Pons (tissue), 1 donor: ENCODE data around the gene RAB14.
"Not testable (repeated sequence)": the region's sequence is repeated elsewhere in the genome, so short reads cannot be mapped to it uniquely, and the experiment has no call there.

ENCODE experiments used
- DNase-seq: peaks from one replicate; pipeline ENCODE4 v3.0.0-alpha.2; 2016; ENCODE audit warnings: low spot score

RAB14 gene

DNA sequence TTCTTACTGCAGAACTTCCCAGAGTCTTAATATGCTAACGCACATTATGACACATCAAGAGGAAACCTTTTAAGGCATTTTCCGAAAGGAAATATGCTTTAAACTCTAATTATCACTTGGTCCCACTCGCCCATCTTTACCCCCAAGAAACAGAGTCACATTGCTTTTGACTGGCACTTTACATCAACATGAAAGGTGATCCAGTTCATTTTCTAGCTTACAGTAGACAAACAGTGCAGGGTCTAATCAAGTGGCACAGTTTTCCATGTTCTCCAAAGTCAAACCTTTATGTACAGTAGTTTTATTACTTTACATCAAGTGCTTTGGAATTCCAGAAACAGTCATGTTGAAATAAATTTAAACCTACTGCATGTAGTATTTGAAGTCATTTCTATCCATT is 12.0 kb downstream of the RAB14 start:
- DNase-seq, result no peak

DNA sequence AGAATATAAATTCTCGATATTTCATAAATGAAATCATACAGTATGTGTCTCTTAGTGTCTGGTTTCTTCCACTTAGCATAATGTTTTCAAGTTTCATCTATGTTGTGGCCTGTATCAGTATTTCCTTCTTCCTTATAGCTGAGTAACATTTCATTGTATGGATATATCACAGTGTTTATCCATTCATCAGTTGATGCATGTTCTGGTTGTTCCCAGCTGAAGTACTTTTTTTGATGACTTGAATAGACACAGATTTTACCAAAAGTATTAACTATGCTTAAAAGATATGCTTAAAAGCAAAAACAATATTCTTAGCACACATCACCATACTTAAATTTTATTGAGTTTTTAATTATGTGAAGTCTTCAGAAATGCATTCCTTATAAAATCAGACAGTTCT is 12.7 kb downstream of the RAB14 start:
- DNase-seq, result no peak

DNA sequence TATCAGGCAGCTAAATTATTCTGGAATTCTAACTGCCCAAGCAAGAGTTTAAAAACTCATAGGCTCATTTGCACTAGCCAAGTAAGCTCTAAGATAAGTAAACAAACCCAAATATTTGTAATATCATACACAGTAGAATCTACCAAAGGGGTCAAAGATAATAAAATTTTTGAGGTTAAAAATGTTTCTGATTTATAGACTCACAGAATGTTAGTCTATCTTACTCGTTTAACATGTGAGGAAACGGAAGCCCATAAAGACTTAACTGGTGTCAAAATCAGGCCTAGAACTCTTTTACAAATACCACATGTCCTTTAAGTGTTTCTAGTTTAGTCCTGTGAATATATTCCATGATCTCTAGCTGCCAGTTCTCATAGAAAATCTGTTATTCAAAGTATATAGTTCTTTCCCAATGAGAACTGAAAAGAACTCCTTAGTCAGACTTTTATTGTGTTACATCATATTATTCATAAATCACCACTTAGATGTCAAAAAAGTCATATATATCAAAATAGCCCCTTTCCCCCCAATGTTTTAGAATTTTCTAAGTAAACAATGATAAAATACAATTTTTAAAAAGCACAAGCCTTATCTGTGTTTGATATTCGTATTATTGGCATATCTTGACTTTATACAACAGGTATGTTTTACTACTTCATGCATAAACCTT is 13.9 kb downstream of the RAB14 start:
- no peak for DNase-seq

DNA sequence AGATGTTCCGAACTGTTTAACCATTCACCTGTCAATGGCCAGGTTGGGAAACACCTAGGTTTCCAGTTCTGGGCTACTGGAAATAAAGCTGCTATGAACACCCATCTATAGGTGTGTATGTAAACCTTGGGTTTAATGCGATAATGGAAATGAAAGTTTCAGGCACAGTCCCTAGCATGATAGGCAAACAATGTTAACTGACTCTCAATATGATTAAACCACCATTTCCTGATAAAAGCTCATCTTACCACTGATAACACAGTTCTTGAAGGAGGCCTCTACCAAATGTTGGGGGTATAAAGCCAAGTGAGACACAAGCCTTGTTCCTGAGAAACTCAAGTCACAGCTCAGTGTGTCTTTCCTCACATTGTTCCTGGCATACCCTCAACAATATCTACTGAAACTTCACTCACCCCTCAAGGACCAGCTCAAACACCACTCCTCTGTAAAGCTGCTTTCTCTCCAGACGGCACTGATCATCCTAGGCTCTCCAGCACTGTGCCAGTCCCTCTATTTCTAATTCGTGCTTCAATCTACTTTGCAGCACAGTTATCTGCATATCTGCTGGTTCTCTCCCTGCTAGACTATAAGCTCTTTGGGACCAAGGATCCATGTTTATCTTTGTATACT is 15.8 kb downstream of the RAB14 start:
- no peak for DNase-seq

DNA sequence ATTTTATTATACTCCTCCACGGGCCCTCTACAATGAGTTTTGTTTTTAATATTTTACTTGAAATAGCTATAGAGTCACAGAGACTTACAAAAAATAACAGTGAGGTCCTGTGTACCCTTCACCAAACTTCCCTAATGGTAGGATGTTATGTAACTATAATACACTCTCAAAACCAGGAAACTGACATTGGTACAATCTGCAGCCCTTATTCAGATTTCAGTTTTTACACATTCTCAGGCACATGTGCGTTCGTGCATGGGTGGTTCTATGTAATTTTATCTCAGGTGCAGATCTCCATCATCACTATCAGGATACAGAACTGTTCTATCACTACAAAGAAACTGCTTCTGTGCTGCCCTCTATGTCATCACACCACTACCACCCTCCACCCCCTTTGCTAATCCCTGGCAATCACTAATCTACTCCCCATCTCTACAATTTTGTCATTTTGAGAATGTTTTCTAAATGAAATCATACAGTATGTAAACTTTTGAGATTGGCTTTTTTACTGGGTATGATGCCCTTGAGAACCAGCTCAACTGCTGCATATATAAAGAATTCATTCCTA is 16.4 kb downstream of the RAB14 start:
- DNase-seq, result no peak

DNA sequence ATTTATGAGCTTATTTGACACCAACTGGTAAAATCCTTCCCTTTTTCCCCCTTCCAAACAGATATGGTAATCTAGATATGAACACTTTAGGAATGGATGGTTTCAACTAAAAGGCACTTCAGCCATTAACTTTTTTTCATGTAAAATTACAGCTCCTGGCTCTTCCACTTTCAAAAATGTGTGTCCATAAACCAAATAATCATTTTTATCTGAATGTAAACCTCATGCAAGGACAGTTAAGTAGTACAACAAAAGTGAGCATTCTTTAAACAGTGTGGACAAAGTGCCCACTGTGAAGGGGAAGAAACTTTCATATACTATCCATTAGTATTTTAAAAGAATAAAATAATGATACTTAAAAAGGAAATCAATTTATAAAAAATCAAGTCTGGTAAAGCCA is 17.2 kb downstream of the RAB14 start:
- DNase-seq, result no peak

DNA sequence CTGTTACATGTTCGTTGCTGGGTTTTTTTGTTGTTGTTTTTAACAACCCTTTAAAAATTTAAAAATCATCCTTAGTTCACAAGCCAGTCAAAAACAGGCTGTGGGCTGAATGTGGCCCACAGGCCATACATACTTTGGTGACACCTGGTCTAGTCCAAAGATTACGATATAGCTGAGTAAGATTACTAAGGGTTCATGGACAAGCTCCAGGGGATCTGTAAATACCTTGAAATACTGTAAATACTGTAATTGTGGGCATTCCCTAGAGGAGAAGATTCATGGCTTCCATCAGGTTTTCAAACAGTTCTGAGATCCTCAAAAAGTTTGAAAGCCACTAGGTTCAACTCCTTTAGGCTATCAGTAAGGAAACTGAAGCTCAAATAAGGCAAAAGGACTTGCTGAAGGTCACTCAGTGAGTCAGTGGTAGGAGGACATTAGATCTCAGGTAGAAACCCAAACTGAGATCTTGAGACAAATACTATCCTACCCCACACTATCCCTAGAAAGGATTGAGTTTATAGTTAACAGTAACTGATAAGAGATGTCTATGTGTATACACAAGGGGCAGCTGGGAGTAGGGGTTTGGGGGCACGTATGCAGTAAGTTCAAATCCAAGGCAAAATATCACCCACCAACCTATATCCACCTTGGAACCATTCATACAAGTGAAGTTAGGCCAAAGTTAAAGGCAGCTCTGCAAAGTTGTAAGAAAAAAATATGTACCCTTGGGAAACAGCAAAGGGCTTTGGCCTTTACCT is 17.8 kb downstream of the RAB14 start:
- DNase-seq, result no peak

DNA sequence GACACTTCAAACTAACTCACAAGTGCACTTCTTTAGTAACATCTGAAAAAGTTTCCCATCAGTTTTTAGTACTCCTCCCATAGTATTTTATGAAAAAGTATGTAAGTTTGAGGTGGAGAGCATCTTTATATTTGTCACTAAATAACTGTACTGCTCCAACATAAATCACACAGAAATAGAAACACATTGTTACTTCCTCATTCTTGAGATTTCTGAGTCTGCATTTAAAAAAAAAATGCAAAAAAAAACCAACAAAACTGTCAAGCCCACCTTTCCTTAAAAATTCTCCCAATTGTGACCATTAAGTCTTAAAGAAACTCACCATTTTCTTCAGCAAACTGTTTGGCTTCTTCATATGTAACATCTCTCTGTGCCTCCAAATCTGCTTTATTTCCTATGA is 18.7 kb downstream of the RAB14 start:
- no peak for DNase-seq

DNA sequence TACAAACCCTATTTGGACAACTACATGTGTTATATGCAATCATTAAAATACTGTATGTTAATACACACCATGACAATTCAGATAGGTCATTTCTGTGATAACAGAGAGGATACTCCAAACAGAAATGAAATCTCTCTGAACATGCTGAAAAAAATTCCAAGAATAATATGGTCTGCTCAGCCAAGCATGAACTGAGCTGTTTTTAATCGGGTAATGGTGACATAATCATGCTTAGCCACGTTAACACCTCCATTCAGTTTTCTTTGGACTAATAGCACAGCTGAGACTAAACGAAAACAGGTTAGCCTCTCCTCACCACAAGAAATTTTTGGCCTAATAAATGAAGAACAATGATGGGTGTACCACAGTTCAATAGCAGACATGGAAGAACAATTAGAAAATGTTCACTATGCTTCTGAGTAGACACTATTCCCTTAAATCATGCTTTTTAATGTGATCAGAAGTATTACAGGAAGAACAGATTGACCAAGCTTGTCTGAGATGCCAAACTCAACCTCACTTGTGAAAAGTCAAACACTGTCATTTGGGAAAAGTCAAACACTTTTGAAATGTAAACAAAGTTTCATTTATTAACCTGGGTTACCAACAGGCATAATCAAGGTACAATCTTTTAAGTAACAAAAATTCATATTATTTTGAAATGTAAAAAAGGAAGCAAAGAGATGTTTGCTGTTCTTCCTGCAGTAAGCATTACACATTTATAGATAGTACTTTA is 19.4 kb downstream of the RAB14 start:
- no peak for DNase-seq

DNA sequence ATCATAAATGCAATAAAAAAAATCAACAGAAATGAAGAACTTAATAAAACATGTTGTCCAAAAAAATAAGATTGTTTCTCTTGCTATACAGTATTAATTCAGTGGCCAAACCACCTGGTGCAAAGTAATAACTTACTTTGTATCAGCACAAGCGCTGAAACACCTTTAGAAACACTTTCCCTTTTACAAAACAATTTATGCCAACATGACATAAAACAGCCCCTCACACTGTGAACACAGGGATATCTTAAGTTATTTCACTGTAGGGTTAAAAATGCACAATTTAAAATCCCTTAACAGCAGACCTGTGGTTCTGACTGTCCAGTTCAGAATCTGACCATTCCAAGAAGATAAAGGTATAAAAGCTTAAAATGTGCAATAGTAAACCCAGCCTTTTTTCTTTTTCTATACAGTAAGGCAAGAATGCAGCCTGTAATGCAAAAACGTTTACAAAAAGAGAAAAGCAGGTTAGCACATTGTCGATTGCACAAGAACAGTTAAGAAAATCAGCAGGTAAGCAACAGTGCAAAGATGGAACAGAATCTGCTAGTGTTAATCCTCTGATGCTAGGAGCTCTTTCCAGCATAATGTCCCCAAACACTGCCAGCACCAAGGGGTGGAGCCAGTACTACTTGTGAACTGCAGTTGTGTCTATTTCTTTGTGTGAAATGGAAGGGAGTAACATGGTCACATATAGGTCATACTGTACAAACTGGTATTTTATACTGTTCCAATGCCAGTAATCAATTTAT is 21.6 kb downstream of the RAB14 start:
- peak; percentile 63 for DNase-seq

DNA sequence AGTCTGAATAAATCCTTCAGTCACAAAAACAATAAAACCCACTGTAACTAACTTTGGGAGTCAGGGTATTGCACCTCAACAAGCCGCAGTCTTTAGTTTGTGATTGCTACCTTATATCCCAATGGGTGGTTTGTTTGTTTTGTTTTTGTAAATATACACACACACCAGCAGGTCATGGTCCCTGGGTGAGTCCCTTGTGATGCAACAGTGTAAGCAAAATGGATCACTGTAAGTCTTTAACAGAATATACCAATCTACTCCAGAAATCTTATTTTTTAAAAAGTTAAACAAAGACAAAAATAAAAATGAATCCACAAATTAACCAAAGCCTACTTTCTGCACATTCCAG is 22.3 kb downstream of the RAB14 start:
- DNase-seq, result not testable (repeated sequence)

DNA sequence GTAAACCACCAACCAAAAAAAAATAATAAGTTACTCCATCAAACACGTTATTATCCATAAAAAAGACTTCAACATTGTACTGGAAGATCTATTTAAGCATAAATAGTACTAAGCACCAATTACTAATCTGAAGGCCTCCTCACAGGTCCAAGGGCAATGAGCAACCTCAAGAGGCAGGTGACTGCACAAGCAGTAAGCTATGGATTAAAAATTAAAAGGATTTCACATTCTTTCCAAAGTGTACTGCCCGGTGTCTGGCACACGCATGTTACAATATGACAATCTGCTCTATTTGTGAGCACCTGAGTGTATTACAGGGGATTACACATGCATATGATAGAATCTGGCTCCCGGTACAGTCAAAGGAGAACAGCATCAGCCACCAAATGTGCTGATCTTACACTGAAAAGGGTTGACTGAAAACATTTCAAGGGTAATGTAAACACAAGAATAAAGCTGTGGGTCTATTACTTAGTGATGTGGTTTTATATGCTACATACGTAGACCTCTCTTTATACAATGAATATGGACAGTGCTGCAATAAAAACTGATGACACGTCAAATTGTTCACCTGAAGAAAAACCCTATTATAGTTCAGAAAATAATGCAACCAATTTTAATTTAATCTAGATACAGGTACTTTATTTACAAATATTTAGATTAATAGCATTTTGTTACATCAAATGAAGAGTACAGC is 22.8 kb downstream of the RAB14 start:
- DNase-seq, result no peak

DNA sequence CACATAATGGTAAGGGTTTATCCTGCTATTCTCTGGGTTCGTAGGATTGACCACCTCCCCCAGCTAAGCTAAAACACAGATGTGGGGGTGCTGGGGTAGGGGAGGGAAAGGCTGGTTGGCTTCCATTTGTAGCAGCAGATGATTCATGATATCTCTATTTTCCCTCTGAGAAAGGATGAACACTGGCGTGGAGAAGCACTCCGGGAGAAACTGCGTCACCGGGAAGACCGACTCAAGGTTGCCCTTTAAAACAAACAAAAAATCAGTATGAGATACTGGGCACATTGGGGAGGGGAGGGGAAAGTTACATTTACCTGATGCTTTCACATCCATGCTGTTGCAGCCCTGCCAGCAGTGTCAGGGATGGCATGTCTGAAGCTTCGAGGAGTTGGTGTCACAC is 28.2 kb downstream of the RAB14 start:
- no peak for DNase-seq

DNA sequence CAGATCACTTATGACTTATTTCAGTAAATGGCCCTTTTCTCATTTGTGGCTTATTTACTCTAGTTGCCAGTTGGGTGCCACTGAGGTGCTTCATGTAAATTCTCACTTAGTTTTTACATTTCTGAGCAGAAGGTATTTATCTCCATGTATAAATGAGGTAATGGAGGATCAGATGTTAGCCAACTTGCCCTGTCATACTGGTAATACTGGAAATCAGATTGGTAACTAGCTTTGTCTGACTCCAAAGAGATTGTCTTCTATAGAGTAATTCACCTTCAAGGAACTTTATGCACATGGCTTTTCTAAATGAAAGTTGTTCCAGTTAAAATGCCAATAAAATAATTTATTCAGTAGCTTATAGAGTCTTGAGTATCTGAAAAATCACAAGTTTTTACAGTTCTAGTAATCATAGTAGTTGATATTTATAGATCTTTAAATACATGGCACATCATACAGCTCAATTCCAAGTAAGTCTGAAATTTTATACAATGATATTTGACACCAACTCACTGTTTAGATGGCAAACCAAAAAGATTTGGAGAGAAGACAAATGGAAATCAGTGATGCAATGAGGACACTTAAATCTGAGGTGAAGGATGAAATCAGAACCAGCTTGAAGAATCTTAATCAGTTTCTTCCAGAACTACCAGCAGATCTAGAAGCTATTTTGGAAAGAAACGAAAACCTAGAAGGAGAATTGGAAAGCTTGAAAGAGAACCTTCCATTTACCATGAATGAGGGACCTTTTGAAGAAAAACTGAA is 28.8 kb downstream of the RAB14 start:
- no peak for DNase-seq

DNA sequence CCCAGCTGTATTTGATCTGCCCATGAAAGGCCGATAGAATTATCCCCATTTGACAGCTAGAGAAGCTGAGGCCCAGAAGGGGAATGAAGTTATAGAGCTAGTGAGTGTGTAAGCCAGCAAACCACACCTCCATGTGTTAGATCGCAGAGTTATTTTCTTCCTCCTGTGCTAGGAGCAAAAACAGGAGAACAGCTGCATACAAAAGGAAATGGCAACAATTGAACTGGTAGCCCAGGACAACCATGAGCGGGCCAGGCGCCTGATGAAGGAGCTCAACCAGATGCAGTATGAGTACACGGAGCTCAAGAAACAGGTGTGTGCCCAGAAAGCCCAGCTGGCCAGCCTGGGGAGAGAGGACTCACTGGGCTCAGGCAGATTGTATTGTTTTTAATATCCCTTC is 30.4 kb downstream of the RAB14 start:
- no peak for DNase-seq

DNA sequence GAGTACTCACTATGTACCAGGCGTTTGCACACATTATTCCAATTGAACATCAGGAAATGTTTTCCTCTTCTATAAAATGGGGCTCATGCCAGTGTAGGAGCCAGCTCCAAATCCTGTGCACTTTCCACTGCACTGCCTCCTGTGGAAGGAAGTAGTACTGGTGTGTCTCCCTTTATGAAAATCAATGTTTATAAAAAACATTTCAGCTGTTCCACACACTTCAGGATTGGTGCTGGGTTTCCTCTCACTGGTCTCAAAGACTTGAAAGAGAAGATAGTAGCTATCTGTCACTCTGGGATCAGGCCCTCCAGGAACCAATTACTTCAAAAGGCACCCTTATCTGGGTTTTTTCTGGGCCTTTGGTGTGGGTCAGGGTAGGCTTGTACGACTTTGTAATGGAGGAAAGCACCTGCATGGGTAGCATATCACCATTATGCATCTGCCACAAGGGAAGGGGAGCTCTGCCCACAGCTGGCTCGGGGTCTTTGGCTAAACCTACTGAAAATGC is 32.5 kb downstream of the RAB14 start:
- no peak for DNase-seq

DNA sequence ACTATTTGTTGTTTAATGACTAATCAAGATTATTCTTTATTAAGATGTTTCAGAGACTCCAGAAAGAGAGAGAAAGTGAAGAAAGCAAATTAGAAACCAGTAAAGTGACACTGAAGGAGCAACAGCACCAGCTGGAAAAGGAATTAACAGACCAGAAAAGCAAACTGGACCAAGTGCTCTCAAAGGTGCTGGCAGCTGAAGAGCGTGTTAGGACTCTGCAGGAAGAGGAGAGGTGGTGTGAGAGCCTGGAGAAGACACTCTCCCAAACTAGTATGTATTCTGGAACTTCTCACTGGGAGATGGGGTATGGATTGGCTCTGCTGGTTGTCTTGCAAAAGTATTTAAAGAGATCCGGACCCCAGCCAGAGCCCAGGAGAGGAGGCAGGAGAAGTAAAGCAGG is 33.6 kb downstream of the RAB14 start:
- no peak for DNase-seq

DNA sequence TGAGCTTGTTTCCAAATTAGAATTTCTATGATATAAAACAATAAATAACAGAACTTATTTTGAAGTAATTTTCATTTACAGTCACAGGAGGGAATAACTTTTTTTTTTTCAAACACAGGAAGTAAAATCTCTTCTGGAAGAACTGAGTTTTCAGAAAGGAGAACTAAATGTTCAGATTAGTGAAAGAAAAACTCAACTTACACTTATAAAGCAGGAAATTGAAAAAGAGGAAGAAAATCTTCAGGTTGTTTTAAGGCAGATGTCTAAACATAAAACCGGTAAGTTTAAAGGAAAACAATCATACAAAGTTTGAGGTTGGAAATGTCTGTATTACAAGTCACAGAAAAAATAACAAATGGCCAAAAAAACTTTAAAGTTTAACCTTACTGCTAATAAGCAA is 41.6 kb downstream of the RAB14 start:
- peak; percentile 32 for DNase-seq

DNA sequence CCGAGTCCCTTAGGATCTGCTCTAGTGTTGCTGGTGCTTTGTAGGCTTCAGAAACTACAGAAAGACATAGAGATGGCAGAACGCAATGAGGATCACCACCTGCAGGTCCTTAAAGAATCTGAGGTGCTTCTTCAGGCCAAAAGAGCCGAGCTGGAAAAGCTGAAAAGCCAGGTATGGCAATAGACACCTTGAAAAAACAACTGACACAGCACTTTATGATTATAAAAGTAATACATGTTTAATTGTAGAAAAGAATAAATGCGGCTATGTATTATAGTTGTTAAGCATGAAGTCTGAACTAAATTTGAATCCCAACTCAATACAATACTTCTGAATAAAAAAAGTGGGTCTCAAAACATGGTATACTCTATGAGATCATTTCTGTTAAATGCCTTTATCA is 43.7 kb downstream of the RAB14 start:
- no peak for DNase-seq

DNA sequence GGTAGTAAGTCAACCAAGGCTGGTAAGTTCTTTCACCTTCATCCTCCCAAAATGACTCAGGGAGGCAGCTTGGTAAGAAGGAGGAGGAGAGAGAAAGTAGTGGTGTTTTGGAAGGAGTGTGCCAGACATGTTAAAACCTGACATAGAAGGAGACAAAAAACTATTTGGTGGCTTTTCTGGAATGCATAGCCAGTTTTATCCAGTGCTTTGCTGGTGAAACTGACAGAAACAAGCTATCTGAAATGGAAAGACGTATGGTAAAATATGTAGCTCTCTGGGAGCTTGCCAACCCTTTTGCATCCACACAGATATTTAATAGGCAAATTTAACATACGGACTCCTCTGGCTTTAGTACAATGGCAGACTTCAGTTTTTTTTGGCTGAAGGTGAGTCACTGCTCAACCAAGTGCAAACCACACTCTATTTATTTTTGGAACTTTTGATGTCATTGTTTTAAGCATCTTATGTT is 45.4 kb downstream of the RAB14 start:
- DNase-seq, result no peak
